BJ (cell line): ENCODE results near the gene TBC1D9B. TPM values are rescaled to one million over a fixed set of nuclear protein-coding genes. Genes with fewer than 3 reads are reported as not detected.

Source experiments
- CTCF ChIA-PET: fragments of 350-600 bp; formaldehyde crosslinking; extraction: SDS; loops from one replicate; lab custom pipeline; 2021; ENCODE audit warnings: antibody characterized with exemption, inconsistent platforms; lab: Yijun Ruan, JAX
- POLR2A ChIA-PET: fragments of 300-600 bp; sonication (Branson Sonifier 250); formaldehyde crosslinking; extraction: SDS; loops from one replicate; lab custom pipeline; 2021; ENCODE audit warnings: antibody characterized with exemption; lab: Charles Lee
- DNase-seq: peaks from one replicate; pipeline ENCODE4 v3.0.0-alpha.2; 2011; ENCODE audit warnings: low read depth
- H3K27me3 ChIP-seq: 2 replicates; pipeline ENCODE4 v1.6.0; 2011; ENCODE audit warnings: low read length; ENCODE audit not compliant: control insufficient read depth, insufficient read depth
- H3K36me3 ChIP-seq: 2 replicates; pipeline ENCODE4 v1.5.1; 2011; ENCODE audit warnings: low read length; ENCODE audit not compliant: control insufficient read depth, insufficient read depth
- H3K4me3 ChIP-seq: 2 replicates; pipeline ENCODE4 v1.5.1; 2011; ENCODE audit warnings: low read depth, mild to moderate bottlenecking, control low read depth, low read length
- CTCF ChIP-seq: IDR thresholded peaks from 2 replicates; pipeline ENCODE4 v1.5.1; 2011; ENCODE audit warnings: low read depth, mild to moderate bottlenecking, control low read depth, inconsistent platforms, low read length, moderate library complexity; ENCODE audit not compliant: insufficient read depth
- polyA plus RNA-seq: library from polyadenylated mRNA; depleted of rRNA; stranded (reverse); fragments of >200 nt; gene quantifications from 2 replicates; pipeline ENCODE4 v1.2.3, GENCODE V29; 2011

TBC1D9B gene
- polyA plus RNA-seq, 1 experiment: 89.0 TPM

- ChIA-PET POLR2A (no interaction called here), CTCF (no interaction called here)
- Histone ChIP-seq H3K4me3 (no peak overlapping the region), H3K27me3 (no peaks in the 10 kb centered on the region), H3K36me3 (peaks cover 60% of the 10 kb centered on the region)
- no peak for TF ChIP-seq CTCF
- no peak for DNase-seq
Measured at GRCh38 chr5:179890751-179891682, 16.7 kb downstream of the TBC1D9B start.

- no peak overlapping the region for H3K4me3 ChIP-seq
- no peak for TF ChIP-seq CTCF
- no peak for DNase-seq
- POLR2A ChIA-PET: no interaction called here
- H3K27me3 ChIP-seq: no peaks in the 10 kb centered on the region
- H3K36me3 ChIP-seq: peaks cover 61% of the 10 kb centered on the region
- CTCF ChIA-PET: no interaction called here
Measured at GRCh38 chr5:179889885-179890284, 17.8 kb downstream of the TBC1D9B start.

DNA sequence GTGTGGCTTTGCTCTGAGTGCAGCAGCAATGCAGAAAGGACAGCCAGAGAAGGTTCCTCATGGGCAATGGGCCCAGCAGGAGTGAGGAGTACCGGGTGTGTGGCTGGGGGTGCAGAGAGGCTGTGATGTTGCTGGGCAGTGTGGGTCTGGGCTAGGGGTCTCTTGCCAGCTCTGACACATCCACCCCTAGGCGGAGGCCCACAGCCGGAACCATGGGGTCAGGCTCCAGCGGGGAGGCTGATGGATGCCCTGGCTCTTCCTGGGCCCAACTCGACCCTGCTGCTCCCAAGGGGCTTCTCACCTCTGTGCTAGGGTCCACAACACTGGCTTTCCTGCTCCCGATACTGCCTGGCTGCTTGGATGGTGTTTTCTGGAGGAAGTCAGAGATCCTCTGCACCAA lies 19.9 kb downstream of the TBC1D9B start:
- POLR2A ChIA-PET: no interaction called here
- TF ChIP-seq CTCF: no peak
- DNase-seq: no peak
- CTCF ChIA-PET: interaction anchor here (1.1 kb wide), 1 partner anchor 10 kb away, joined by 3 read pairs; no protein-coding TSS in a partner anchor
- peaks cover 49% of the 10 kb centered on the region for H3K36me3 ChIP-seq
- H3K27me3 ChIP-seq: no peaks in the 10 kb centered on the region
- no peak overlapping the region for H3K4me3 ChIP-seq

- no peak overlapping the region for H3K4me3 ChIP-seq
- peaks cover 45% of the 10 kb centered on the region for H3K36me3 ChIP-seq
- no peak for DNase-seq
- POLR2A ChIA-PET: no interaction called here
- CTCF ChIA-PET: interaction anchor here (1.1 kb wide), 1 partner anchor 9 kb away, joined by 3 read pairs; no protein-coding TSS in a partner anchor
- no peaks in the 10 kb centered on the region for H3K27me3 ChIP-seq
- no peak for TF ChIP-seq CTCF
Measured at GRCh38 chr5:179887095-179887494, 20.6 kb downstream of the TBC1D9B start.

DNA sequence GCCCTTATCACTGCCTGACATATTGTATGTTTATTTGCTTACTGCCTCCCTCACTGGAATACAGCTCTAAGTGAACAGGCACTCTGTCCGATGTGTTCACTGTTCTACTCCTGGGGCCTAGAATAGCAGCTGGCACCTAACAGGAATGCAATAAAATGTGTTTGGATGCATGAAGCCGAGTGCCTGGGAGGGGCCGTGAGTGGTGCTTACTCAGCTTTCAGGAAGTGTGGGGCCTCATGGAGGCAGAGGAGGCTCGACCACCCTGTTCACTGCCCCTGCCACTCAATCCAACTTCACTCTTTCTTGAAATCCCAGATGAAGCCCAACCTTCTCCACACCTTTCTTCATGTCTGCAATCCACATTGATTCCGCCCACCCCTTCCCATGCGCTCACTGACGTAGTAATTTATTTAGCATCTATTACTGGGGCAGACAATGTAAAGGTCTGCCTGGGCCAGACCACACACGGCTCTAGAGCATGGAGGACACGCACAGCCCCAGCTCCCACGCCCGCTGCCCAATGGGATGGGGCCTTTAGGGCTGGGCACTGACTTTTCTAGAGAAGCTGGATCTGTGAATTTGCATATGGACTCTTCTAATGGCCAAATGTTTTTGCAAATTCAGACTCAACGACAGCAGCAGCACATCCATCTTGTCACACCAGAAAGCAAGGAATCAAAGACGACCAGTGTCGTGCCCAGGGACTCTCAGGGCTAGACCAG lies 21.3 kb downstream of the TBC1D9B start:
- H3K36me3 ChIP-seq: peaks cover 39% of the 10 kb centered on the region
- TF ChIP-seq CTCF: no peak

More for the DNA sequence above, 21.3 kb downstream of the TBC1D9B start:
- no peak overlapping the region for H3K4me3 ChIP-seq
- H3K27me3 ChIP-seq: no peaks in the 10 kb centered on the region
- POLR2A ChIA-PET: no interaction called here
- CTCF ChIA-PET: interaction anchor here (1.1 to 1.2 kb wide), 2 partner anchors 8 to 123 kb away, joined by 3 read pairs; no protein-coding TSS in a partner anchor
- no peak for DNase-seq
